OCI-M2 (cell line): ENCODE data around the gene UST.
"Not testable (repeated sequence)": the region's sequence is repeated elsewhere in the genome, so short reads cannot be mapped to it uniquely, and the experiment has no call there.

ENCODE experiments used
- DNase-seq: peaks from one replicate; lab custom pipeline; 2025; ENCODE audit not compliant: unreplicated experiment; lab: John Stamatoyannopoulos, UW

UST gene

DNA sequence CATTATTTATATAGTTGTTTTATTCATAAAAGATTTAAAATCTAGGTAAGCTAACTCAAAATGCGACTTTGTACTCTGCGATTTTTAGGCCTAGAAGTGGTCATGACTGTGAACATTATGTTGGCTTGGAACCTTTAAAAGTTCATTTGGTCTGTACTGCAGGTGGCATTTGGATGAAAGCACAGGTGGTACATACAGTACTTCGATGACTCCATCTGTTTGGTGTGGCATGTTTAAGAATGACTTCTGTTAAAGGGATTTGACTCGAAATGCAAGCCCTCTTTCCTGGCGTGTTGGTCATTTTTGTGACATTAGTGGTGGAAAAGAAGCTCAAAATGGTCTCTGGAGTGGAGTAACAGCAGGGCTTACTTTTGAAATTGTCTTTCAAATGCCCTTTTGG lies 118.1 kb downstream of the UST start:
- no peak for DNase-seq

DNA sequence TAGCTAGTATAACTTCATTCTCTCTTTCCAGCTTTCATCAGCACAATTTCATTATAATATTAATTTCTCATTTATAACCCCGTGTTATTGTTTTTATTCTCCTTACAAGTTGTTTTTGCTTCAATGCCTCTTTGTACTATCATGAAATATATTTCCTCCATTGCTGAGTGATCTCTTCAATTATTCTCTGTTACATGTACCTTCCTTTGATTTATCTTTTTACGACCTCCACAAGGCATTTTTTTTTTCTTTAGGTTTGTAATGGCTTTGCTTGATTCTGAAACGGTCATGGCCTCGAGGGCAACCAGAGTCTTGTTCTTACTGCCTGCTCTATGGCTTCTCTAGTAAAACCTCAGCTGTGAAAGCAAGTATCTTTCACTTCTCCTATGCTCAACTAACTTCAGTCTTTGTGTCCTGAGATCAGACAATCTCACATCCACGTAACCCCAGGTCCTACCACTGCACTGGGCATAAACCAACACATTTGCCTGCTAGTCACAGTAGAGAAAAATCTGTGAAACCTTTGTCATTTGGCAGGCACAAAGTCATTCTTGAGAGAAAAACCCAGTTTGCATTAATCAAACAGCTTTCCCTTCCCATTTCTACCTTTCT lies 119.9 kb downstream of the UST start:
- DNase-seq = no peak

DNA sequence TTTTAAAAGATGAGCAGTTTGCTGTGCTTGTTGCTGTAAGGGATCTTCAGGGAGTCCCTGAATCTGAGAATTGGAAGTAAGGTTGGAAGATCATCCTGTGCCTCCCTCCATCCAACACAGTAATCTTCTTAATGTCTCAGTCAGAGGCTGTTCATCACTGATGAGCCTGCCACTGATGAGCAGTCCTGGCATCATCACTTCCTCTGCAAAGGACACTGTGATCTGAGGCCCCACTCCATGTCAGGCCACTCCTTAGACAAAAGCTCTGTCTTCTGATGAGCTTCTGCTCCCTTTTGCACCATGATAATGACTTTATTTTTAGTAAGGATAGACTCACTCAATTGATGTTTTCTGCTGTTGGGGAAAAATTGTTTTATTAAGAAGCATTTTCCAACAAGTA lies 121.0 kb downstream of the UST start:
- no peak for DNase-seq

DNA sequence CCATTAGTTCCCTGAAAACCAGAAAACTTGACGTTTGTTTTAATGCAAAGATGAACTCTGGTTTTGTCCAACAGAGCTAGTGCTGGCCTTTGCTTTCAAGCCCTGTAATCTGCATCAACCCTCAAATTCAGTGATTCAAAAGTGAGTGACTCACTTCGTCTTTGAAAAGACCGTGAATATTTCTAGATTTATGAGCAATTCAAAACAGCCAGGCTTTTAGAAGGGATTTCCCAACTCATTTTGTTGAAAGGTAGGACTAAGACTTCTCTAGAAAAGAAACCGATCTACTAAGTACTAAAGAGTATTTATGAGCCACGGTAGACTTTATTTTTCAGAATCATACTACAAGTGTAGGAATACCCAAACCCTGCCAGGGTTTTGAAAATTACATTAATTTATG lies 121.5 kb downstream of the UST start:
- no peak for DNase-seq

DNA sequence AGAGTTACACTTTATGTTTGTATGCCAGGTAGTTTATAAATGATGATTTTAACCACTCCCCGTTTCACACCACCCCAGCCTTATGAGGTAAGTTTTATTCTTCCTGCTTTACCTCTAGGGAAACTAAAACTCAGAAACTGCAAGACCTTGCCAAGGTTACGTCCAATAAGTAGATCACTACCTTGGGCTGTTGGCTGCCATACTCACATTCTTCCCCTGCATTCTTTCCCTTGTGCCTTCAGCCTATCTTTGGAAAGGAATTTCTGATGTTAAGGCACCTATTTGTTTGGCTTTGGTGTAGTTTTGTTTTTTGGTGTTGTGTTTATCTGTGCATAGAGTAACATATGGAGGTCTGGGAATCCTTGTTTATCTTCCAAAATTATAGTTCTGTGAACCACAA lies 122.1 kb downstream of the UST start:
- DNase-seq = no peak

DNA sequence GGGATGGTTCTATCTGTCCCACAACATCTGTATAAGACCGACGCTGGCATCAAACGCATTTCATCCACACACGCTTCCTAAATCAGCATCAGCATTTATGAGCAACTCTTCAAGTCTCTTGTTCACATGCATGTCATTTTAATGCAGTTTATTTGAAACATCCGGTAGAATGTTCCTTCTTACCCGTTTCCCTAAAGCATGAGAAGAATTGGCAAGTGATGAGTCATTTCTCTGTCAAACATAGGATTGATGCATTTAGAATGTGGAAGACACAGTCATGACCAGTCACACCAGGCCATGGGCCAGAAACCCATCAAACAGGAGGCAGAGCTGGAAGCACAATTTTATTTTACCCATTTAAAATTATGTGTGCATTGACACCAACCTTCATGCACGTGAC lies 122.8 kb downstream of the UST start:
- no peak for DNase-seq

DNA sequence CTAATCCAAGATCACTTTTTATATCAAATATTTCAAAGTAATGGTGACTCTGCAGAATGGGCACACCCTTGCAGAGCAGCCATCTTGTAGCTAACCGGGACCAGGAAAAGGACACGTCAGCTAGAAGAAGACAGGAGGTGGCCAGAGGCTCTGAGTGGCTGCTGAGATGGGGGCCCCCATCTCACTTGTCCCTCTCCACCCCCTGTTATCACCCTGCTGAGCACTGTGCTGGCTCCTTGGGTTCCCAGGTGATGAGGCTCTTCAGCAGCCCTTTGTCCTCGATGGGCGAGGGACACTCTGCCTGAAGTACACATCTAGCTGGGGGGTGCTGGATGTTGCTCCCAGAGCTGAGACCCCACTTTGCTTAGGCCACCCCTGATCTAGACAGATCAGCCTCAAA lies 126.3 kb downstream of the UST start:
- DNase-seq = no peak

DNA sequence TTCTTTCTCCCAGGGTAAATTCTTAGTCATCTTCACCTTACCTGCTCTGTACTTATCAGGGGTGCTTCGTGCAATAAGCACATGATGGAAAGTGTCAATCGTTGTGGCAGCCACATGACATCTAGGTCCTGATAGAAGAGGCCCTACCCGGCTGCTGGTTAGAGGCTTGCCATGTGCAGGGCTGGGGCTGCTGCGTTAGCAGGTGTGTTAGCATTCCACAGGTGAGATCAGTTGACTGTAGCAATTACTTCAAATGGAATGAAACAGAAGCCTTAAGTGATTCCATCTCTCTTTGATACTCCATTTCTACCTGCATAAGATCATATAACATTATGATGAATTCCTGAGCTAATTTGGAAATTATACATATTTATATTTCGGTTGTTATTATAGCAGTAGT lies 127.0 kb downstream of the UST start:
- DNase-seq = no peak

DNA sequence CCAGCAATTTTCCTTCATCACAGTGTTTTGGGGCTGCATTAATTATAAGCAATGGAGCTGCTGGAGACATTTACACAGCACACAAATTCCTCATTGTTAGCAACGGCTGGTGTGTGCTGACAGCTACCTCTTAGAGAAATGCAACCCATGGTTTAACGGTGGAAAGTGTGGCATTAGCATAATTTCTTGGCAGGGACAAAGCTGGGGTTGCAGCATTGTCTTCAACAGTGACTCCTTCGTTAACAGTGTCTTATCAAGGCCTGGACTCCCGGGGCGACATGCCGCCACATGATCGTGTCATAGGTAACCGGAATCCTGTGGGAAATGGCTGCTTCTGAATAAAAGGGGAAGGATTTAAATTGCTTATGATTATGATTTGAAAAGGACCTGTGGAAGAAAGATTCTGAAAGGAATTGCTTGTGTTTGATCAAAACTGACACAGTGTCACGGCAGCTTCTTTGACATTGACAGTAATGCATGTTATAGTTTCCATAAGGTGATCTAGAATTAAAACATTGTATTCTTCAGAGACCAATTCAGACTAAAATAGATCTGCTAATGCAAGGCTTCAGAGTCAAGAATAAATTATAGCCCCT lies 128.0 kb downstream of the UST start:
- no peak for DNase-seq

DNA sequence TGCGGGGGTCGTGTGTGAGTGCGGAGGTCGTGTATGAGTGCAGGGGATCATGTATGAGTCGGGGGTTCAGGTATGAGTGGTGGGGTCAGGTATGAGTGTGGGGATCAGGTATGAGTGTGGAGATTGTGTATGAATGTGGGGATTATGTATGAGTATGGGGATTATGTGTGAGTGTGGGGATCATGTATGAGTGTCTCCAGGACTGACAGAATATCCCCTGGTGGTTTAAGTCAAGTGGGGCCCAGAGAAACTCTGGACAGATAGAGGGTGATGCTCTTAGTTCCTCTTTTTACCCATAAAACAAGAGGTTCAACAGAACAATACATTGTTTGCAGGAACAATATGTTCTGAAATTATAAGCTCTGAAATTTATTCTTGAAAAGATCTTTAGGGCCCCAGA lies 131.9 kb downstream of the UST start:
- DNase-seq = no peak

DNA sequence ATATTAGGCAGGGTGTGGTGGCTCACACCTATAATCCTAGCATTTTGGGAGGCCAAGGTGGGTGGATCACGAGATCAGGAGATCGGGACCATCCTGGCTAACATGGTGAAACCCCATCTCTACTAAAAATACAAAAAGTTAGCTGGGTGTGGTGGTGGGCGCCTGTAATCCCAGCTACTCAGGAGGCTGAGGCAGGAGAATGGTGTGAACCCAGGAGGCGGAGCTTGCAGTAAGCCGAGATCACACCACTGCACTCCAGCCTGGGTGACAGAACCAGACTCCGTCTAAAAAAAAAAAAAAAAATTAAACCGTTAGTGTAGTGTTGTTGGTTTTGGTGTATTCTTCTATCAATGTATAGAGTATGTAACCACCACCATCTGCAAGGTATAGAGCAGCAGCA lies 133.9 kb downstream of the UST start:
- DNase-seq = not testable (repeated sequence)

DNA sequence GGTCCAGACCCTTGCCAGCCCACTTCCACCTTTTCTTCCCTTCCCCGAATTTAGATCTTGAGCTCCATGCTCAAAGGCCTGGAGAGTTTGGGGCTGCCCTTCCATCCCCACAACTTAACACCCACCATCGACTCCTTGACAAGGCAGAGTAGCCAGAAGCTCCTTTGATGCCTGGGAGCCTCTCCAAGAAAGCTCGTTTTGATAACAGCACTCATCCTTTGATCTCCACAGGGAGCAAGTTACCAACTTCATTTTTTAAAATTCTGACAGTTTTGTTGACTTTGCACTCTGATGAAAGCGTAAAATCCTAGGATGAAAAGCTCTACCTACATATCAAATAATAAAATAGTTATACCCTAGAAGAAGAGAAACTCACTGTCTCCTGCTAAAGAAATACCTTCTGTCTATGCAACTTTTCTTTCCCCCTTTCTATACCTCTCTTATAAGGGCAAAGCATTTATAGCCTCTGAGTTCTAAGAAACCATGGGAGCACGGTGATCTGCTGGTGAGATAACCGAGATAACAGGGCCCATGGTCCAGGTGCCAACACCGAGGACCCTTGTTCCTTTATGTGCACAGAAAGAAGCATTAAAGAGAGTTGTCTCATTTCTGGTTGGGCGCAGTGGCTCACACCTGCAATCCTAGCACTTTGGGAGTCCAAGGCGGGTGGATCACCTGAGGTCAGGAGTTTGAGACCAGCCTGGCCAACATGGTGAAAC lies 134.9 kb downstream of the UST start:
- no peak for DNase-seq

DNA sequence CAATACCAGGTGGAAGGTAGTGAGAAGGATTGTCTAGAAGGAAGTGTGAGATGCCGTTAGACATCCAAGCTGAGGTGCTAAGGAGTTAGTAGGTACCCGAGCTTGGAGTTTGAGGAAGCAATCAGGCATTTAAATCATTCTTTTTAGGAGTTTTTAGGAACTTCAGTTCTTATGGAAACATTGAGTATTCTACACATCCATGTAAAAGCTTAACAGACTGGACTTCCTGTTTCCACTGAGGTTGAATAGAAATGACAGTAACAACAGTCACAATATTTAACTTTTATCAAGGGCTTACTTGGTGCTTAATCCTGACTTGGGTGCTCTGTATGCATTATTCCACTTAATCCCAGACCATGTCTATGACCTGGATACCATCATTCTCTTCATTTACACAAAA lies 136.4 kb downstream of the UST start:
- no peak for DNase-seq

DNA sequence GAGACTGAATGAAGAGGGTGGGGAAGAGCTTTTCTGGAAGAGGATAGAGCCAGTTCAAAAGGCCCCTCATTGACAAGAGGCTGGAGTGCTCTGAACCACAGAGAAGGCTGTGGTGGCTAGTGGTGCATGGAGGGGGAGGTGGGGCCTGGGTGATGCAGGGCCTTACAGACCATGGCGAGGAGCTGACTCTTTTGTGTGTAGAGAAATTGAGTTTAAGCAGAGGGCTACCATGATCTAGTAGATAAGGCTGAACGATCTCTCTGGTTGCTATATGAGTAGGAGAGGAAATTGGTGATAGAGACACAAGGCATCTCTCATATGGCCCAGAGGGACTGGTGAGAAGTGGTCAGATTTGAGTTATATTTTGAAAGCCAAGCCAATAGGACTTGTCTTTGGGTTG lies 137.6 kb downstream of the UST start:
- DNase-seq = no peak

DNA sequence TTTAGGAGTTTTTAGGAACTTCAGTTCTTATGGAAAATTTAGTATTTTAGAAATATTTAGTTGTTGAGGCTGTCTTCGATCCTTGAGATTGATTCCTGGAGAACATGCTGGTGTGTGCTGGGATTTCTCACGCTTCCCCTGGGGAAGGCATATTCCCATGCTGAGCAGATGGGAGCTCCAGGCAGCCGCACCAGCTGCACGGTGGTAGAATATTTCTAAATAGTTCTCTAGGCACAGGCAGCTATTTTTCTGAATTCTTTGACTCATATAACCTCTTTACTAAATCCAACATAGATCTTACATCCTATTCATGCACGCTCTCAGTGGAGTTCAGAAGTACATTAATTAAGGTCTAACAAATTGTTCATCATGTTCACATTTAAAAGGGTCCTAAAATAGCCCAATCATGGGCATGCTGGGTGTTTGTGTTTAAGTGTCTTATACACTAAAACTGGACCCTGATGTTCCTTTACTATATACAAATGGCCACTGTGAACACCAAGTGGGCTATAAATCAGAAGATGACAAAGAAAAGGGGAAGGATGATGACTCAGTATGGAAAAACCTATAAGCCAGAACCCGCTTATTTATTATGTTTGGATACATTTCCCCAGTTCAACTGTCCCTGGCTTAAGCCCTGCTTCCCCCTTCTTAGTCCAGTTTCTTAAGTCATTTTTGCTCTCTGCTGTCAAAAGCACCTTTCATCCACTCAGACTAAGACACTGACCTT lies 138.5 kb downstream of the UST start:
- no peak for DNase-seq

DNA sequence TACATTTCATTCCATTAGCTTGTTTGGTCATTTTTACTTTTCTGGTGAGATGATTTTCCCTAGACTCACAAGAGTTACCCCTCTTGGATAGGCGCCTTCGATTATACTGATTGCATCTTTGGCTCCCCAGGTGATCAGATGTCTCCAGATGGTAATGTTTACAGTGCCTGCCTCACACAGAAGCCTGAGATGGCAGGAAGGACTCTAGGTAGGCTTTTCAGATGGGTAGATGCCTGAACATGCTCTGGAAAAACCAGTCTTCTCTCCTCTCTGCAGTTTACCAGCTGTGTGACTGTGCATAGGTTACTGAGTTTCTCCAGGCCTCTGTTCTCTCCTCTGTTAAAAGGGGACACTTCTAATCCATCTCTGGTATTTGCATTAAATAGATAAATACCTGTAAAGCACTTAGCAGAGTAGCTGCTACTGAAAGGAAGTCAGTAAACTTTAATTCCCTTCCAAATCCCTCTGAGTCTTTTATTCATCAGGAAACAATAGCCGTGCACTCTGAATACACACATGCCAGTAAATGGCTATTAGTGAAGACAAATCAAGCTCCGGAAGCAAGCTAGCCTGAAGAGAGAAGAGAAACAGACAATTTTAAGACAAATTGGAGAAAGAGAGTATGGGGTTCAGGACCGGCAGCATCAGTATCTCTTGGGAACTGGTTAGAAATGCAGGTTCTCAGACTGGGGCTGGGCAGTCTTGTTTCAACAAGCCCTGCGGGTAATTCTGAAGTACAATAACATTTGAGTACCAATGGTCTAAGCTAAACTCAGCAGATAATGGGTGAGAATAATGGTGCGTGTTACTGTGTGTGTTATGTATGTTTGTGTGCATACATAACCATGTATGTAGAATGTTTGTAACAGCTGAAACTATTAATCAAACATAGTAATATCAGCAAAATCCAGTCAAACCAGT lies 139.4 kb downstream of the UST start:
- no peak for DNase-seq

DNA sequence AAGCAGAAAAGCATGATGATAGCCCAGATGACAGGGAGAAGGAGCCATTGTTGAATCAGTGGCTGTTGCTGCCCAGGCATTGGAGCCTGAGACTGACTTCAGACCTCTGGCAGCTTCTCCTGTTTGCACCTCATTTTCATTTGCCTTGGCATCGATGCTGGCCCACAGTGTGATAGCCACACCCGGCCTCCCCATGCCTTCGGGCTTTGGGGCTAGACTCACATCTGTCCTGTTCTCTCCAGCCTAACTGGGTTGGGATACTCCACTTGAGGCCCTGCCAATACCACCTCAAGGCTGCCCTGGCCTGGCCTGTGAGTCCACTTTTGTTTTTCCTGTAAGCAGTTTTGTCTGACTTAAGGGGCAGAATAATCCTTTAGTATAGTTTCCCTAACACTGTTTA lies 140.4 kb downstream of the UST start:
- DNase-seq = no peak

DNA sequence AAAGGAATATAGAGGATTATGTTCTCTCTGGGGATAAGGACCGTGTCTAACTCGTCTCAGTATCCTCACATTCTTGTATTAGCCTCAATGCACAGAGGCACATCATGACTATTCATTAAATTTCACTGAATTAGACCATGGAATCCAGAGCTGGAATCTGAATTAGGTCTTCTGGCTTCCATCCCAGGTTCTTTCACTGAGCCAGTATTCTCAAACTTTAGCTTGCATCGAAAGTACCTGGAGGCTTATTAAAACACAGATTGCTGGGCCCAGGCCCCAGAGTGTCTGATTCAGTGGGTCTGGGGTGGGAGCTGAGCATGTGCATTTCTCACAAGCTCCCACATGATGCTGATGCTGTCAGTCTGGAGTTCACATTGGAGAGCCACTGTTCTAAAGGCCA lies 142.0 kb downstream of the UST start:
- no peak for DNase-seq

DNA sequence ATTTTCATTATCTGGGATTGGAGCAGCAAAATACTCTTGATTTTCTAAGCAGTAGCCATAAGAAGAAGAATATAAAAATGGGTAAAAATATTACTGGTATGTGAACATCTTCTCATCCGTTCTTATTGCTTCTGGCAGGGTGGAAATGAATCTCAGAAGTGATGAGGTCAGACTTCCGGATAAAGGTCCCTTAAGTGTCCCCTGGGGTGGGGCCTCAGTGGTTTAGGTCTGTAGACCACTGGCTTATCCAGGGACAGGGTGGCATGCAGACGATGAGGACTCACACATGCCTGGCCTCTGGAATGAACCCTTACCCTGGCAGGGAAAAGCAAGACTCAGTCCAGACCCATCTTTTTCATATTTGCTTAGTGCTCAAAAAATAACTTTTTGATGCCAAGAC lies 143.3 kb downstream of the UST start:
- no peak for DNase-seq

DNA sequence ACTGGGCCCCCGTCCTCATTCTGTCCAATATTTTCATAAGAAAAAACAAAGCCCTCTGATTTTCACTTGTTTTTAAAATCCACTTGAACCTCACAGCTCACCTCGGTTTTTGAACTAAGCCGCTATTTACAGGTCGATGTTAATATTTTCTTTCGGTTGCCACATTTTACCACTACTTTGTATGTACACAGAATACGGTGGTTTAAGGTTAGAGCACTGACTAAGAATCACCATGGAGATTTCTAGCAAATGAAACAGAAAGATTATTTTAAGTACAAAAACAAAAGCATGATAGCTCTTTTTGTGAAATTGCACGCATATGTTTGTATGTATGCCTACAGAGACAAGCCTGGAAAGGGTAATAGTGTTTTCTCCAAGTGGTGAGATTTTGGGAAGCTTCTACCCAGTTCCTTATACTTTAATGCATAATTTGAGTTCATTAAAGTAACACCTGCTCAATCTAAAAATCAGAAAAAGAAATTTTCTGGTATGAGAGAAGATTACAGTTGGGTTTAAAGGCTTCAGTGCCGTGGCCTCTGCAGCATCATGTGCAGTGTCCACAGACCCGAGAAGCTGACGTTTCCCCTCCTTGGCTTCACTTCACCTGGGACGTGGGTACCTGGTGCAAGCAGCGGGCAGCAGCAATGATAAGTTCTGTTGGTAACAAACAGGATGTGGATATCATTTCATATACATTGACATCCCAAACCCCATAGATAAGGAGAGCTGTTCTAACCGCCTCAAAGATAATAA lies 144.0 kb downstream of the UST start:
- DNase-seq = no peak
